SK-N-MC (cell line): ENCODE results near the gene CHSY3.

ENCODE experiments used
- EZH2 ChIP-seq: fragments of 200-600 bp; sonication (generic); IDR thresholded peaks from one replicate; pipeline ENCODE4 v1.6.1; 2017; ENCODE audit warnings: antibody characterized with exemption
- POLR2AphosphoS5 ChIP-seq: IDR thresholded peaks from 2 replicates; pipeline ENCODE4 v1.6.1; 2012; ENCODE audit warnings: mild to moderate bottlenecking, low read depth, low read length, borderline replicate concordance

DNA sequence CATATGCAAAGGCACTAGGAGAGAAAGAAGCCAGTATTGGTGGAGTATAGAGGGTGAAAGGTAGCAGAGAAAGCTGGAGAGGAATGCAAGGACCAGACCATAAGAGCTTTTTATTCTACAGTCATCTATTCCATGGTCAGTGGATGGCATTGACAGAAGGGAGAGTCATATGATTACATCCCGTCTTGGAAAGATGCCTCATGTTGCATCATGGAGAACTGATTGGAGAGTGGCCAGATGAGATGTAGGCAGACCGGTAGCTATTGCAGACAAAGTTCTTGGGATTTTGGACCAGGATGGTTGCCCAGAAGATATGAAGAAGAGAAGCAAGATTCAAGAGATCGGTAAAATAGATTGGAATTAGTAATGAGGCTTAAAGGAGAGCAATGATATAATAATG is 260.7 kb downstream of the CHSY3 start:
- TF ChIP-seq POLR2AphosphoS5 (no peak), EZH2 (no peak)
